Pancreas (tissue), 10 donors: ENCODE measurements around the gene ZNF48. TPM values are rescaled to one million over a fixed set of nuclear protein-coding genes. Genes with fewer than 3 reads are reported as not detected.

ENCODE experiments used
- ATAC-seq, 4 donors: fragments of 200-7000 bp; cut with Tn5 transposase; one replicate each; pipeline versions ENCODE4 v1.8.0 to v1.9.1; 2020; ENCODE audit warnings: mild to moderate bottlenecking in 4 of 4, moderate library complexity in 4 of 4
- DNase-seq, 6 donors: peaks; one replicate each; pipeline ENCODE4 v3.0.0-alpha.2; 2020
- FAIRE-seq: peaks from 2 replicates; lab custom pipeline; 2012; peaks lifted over from hg19 to GRCh38; lab: Jason Lieb, UNC
- H3K27ac ChIP-seq, 4 donors: fragments of 200-600 bp; sonication (generic); 1 replicate in 3 of 4; 2 replicates in 1 of 4; pipeline versions ENCODE4 v1.5.0 to v1.8.0; 2020
- H3K27me3 ChIP-seq, 4 donors: fragments of 200-600 bp; one replicate each; pipeline ENCODE4 v1.8.0; 2021
- H3K36me3 ChIP-seq, 3 donors: fragments of 200-600 bp; sonication (generic) in 1 of 3; one replicate each; pipeline versions ENCODE4 v1.5.0 to v1.8.0; 2020 to 2021
- H3K4me1 ChIP-seq, 3 donors: fragments of 200-600 bp; one replicate each; pipeline ENCODE4 v1.8.0; 2021
- H3K4me3 ChIP-seq, 4 donors: fragments of 200-600 bp; sonication (generic) in 2 of 4; one replicate each; pipeline versions ENCODE4 v1.5.0 to v1.8.0; 2020 to 2021
- H3K9me3 ChIP-seq, 4 donors: fragments of 200-600 bp; one replicate each; pipeline ENCODE4 v1.8.0; 2021
- WGBS, 2 donors: extraction: QIAGEN DNeasy Blood & Tissue Kit; methylation state at CpG; one replicate each; pipeline ENCODE4 v1.1.7; 2013; 5-methylcytosine and 5-hydroxymethylcytosine counted together
- intact Hi-C, 3 donors: fragments of 100-400 bp; cut with DNase I; formaldehyde crosslinking; loops; one replicate each; pipeline versions ENCODE4 v1.11.1 to v1.14.2; 2022
- polyA plus RNA-seq, 2 donors: library from polyadenylated mRNA; stranded (reverse); fragments of 200-250 nt; gene quantifications; one replicate each; pipeline ENCODE4 v1.2.3, GENCODE V29; 2013
- total RNA-seq, 6 donors: library from RNA; stranded (reverse); fragmentation: NEBNext Ultra II Directional in 4 of 6; extraction: Animal tissue kit (Norgen Biotek cat#: 25700) in 4 of 6; gene quantifications; one replicate each; pipeline versions ENCODE4 v1.2.1 to v1.2.4, GENCODE V29; 2021 to 2023
- TF ChIP-seq, protein P1 (sequence below), 4 donors: fragments of 200-600 bp; sonication (generic) in 3 of 4; IDR thresholded peaks; one replicate each; pipeline versions ENCODE4 v1.5.0 to v1.8.0; 2021; ENCODE audit warnings: antibody characterized with exemption in 4 of 4
- donor health status: healthy with polysubstance abuse.
- donor health status: DM: no; HTN: no; CAD: no; lungs with moderate emphysema.
- donor health status: DM: no; HTN: no; CAD: no.
- donor health status: control.
- donor health status: control.
- donor health status: Bipolar disorder and iron deficiency.
- donor health status: DM: yes; HTN: yes; CAD: no.
- donor health status: DM: no; HTN: no; CAD: no.
- donor health status: DM: no; HTN: no; CAD: no.
- donor health status: DM: yes; HTN: yes; CAD: no.

ZNF48 gene
- total RNA-seq = 1 to 10 TPM; 4.0 to 6.5 (median 4.6) TPM
- 1 to 10 TPM; 3.1 to 5.0 TPM for polyA plus RNA-seq

- peaks cover 0 to 9% (median 0%) of the 10 kb centered on the region in 3 donors for H3K36me3 ChIP-seq
- no peaks in the 10 kb centered on the region for H3K9me3 ChIP-seq
- FAIRE-seq = no peak
- peak within 1 kb of the TSS; percentile 42 to 68 (median 54) for H3K27ac ChIP-seq
- peaks cover 0 to 8% (median 6%) of the 10 kb centered on the region in 3 donors for H3K4me1 ChIP-seq
- peak within 1 kb of the TSS; percentile 59 to 89 (median 76) for H3K4me3 ChIP-seq
- WGBS, 2 donors = 1% methylated on average over 64 to 103 of the region's 103 CpGs
- H3K27me3 ChIP-seq = no peaks in the 10 kb centered on the region
- intact Hi-C loops = no loop called here
- TF ChIP-seq, protein P1, sequence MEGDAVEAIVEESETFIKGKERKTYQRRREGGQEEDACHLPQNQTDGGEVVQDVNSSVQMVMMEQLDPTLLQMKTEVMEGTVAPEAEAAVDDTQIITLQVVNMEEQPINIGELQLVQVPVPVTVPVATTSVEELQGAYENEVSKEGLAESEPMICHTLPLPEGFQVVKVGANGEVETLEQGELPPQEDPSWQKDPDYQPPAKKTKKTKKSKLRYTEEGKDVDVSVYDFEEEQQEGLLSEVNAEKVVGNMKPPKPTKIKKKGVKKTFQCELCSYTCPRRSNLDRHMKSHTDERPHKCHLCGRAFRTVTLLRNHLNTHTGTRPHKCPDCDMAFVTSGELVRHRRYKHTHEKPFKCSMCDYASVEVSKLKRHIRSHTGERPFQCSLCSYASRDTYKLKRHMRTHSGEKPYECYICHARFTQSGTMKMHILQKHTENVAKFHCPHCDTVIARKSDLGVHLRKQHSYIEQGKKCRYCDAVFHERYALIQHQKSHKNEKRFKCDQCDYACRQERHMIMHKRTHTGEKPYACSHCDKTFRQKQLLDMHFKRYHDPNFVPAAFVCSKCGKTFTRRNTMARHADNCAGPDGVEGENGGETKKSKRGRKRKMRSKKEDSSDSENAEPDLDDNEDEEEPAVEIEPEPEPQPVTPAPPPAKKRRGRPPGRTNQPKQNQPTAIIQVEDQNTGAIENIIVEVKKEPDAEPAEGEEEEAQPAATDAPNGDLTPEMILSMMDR (IDR thresholded peaks at IDR 0.05) = no peak
- peak; percentile 88 to 97 (median 91) for DNase-seq
- ATAC-seq = peak; percentile 94 to 97 (median 94)
Observed at GRCh38 chr16:30395155-30395991, at the start of gene ZNF48. Gene ZNF48 (plus strand): TSS chr16:30395420. CDS start chr16:30395795, 375 bp downstream.

DNA sequence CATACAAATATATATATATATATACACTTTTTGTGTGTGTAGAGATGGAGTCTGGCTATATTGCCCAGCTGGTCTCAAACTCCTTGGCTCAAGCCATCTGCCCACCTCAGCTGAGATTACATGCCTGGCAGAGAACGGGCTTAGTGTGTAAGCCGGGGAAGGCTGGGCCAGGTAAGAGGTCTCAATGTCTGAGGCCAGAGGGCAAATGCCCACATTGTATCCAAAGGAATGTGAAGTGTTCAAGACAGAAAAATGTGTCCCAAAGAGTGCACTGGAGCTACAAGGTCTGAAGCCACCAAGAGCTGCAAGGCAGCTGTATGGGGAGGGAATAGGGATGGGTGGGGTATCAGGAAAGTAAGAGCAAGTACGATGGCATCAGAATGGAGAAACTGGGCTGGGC, 48.9 kb upstream of the ZNF48 start:
- H3K27ac ChIP-seq = no peak overlapping the region
- no peaks in the 10 kb centered on the region for H3K27me3 ChIP-seq
- ATAC-seq (no peak), DNase-seq (peak in 1 of 6 donors; percentile 13), FAIRE-seq (no peak)
- H3K4me1 ChIP-seq = peaks cover 0 to under 1% (median 0%) of the 10 kb centered on the region in 3 donors
- H3K9me3 ChIP-seq = no peaks in the 10 kb centered on the region
- intact Hi-C loops = no loop called here
- H3K4me3 ChIP-seq = no peak overlapping the region
- WGBS, 2 donors = 87 to 93% methylated on average over 3 of the region's 3 CpGs
- TF ChIP-seq, protein P1 (IDR thresholded peaks at IDR 0.05) = no peak
- H3K36me3 ChIP-seq = peaks cover 0 to 12% (median 12%) of the 10 kb centered on the region in 3 donors

GRCh38 chr16:30348113-30348512, 47.1 kb upstream of the ZNF48 start:
- WGBS, 2 donors = 92 to 97% methylated on average over 8 of the region's 8 CpGs
- FAIRE-seq = no peak
- Histone ChIP-seq H3K4me3 (no peak overlapping the region), H3K4me1 (peaks cover 9 to 18% (median 13%) of the 10 kb centered on the region in 3 donors), H3K36me3 (peaks cover 0 to 20% (median 12%) of the 10 kb centered on the region in 3 donors), H3K9me3 (no peaks in the 10 kb centered on the region), H3K27me3 (no peaks in the 10 kb centered on the region), H3K27ac (no peak overlapping the region)
- TF ChIP-seq, protein P1 (IDR thresholded peaks at IDR 0.05) = no peak
- no peak for DNase-seq
- intact Hi-C loops = no loop called here
- no peak for ATAC-seq

- Histone ChIP-seq H3K4me1 (peaks cover 9 to 25% (median 20%) of the 10 kb centered on the region in 3 donors), H3K4me3 (no peak overlapping the region), H3K27ac (no peak overlapping the region), H3K9me3 (no peaks in the 10 kb centered on the region), H3K36me3 (peaks cover 0 to 20% (median 12%) of the 10 kb centered on the region in 3 donors), H3K27me3 (no peaks in the 10 kb centered on the region)
- 91 to 96% methylated on average over 7 of the region's 7 CpGs for WGBS, 2 donors
- TF ChIP-seq, protein P1 (IDR thresholded peaks at IDR 0.05) = no peak
- peak in 1 of 6 donors; percentile 5 for DNase-seq
- no peak for FAIRE-seq
- no peak for ATAC-seq
- intact Hi-C loops = no loop called here
Observed at GRCh38 chr16:30348929-30349328, 46.3 kb upstream of the ZNF48 start.
